ENCODE measurements around the gene SYNCRIP.

- TF ChIP-seq CTCF (conservative IDR thresholded peaks at IDR 0.05 in 1 of 2, IDR thresholded peaks at IDR 0.05 in 1 of 2; ENCODE audit: low read depth in 1 of 2, low read length in 2 of 2) (no peak), EZH2 (IDR thresholded peaks at IDR 0.05; ENCODE audit: low read length, missing control alignments) (no peak)
These were observed 1.0 kb upstream of the SYNCRIP start for GRCh38 chr6:85643537-85644278.

Data from fibroblast of lung (primary cell).